ENCODE results near the gene GYS1.
A peak's percentile ranks its signal among the peaks of the same experiment; 100 is the strongest.

The GYS1 gene

DNA sequence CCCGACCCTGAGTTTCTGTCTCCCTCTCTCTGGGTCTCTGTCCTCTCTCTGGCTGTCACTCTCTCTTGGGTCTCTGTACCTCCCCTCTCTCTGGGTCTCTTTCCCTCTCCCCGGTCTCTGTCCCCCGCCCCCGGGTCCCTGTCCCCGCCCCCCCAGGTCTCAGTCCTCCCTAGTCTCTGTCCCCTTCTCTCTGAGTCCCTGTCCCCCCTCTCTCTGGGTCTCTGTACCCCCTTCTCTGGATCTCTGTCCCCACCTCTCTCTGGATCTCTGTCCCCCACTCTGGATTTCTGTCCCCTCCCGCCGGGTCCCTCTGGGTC is 30.3 kb downstream of the GYS1 start:
- DNase-seq = no peak

DNA sequence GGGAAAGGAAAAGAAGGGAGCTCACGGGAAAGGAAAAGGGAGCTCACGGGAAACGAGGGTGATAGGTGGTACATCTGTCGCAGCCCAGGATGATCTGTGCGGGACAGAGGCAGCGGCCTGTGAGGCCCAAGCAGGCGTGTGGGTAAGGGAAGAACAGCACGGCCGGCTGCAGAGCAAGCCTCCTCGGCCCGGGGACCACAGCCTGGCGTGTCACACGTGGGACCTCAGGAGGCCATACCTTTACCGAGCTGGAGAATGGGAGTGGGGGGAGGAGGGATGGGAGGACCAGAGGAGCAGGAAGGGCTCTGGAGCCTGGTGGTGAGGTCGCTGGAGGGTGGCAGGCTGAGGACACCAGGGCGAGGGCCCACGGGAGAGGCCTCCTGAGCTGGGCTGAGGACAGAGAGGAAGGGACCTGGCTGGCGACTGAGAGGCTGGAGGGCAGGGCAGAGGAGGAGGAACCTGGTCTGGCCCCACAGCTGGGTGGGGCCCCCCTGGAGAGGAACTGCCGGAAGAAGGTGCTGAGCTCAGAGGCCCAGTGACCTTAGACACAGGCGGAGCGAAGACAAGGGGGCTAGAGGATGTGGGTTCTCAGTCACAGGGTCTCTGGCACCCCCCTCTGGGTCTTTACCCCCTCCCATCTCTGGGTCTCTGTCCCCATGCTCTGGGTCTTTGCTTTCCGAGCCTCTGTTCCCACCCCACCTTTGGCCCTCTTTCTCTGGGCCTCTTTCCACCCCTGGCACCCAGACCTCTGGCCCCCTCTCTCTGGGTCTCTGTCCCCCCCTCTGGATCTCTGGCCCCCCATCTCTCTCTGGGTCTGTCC is 30.9 kb downstream of the GYS1 start:
- DNase-seq = no peak

DNA sequence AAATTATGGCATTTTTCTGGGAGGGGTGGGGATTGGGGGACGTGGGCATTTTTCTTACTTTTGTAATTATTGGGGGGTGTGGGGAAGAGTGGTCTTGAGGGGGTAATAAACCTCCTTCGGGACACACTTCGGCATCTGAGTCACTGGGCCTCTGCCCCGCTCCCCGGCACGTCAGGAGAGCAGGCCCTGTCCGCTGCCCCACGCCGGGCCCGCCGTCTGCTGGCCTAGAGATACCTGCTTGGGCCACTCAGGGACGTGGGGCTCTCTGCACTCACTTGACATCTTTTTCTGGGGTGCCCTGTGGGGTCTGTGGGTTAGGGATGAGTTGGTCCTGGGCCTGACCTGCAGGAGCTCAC is 31.5 kb downstream of the GYS1 start:
- no peak for DNase-seq

DNA sequence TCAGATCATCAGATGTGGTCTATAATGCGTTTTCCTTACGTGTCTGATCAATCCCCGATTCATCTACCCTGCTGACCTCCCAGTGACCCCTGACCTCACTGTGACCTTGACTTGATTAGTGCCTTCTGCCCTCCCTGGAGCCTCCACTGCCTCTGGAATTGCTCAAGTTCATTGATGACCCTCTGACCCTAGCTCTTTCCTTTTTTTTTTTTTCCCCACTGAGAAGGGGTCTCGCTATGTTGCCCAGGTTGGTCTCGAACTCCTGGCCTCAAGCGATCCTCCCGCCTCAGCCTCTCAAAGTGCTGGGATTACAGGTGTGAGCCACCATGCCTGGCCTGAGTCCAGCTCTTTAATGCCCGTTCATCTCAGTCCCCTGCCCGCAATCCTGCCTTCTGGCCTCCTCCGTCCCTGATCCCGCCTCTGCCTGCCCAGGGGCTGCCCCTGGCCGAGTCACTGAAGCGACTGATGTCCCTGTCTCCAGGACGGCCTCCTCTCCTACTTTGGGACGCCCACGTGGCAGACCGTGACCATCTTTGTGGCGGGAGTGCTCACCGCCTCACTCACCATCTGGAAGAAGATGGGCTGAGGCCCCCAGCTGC is 32.0 kb downstream of the GYS1 start:
- DNase-seq = no peak

DNA sequence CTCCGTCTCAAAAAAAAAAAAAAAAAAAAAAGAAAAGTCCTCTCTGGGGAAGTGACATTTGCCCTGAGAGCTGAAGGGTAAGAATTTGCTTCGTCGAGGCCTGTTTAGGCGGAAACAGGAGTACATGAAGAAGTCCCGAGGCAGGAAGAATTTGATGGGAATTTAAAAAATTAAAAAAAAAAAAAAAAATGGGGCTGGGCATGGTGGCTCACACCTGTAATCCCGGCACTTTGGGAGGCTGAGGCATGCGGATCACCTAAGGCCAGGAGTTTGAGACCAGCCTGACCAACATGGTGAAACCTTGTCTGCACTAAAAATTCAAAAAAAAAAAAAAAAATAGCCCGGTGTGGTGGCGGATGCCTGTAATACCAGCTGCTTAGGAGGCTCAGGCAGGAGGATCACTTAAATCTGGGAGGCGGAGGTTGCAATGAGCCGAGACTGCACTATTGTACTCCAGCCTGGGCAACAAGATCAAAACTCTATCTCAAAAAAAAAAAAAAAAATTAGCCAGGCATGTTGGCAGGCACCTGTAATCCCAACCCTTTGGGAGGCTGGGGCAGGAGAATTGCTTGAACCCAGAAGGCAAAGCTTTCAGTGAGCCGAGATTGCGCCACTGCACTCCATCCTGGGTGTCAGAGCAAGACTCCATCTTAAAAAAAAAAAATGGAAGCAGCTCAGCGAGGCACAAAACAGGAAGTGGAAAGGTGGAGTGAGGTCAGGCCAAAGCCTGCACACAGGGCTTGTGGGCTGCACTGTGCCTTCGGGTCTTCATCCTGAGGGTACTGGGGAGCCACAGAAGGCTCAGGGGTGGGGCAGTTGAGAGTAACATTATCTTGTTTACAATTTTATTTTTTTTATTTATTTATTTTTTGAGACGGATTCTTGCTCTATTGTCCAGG is 33.5 kb downstream of the GYS1 start:
- DNase-seq = no peak

DNA sequence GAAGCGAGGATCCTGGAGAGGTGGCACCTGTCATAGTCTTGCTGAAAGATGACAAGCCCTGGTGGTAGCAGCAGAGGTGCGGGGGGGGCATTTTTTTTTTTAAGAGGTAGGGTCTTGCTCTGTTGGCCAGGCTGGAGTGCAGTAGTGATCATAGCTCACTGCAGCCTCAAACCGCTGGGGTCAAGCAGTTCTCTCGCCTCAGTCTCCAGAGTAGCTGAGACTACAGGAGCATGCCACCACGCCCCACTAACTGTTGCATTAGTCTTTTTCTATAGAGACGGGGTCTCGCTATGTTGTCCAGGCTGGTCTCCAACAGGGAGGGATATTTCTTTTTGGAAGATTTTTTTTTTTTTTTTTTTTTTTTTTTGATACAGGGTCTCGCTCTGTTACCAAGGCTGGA is 35.1 kb downstream of the GYS1 start:
- DNase-seq = no peak

DNA sequence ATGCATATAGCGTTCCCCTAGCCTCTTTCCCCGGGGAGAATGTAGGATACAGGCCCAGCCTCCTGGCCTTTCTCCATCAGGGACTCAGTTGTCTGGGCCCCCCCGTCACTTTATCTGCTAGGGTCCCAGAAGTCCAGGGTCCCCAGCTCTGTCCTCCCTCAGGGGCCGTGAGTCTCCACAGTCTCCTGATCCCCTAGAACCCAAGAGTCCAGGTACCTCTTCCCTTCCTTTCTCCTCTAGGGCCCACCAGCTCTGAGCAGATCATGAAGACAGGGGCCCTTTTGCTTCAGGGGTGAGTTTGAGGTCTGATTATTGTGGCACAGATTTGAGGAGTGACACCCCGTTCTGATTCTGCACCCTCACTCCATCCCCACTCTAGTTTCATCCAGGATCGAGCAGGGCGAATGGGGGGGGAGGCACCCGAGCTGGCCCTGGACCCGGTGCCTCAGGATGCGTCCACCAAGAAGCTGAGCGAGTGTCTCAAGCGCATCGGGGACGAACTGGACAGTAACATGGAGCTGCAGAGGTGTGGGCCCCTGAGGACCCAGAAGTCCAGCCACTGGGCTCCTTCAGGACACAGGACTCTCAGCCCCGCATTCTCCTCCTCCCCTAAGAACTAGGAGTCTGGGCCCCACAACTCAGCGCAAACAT is 37.7 kb downstream of the GYS1 start:
- DNase-seq = no peak

DNA sequence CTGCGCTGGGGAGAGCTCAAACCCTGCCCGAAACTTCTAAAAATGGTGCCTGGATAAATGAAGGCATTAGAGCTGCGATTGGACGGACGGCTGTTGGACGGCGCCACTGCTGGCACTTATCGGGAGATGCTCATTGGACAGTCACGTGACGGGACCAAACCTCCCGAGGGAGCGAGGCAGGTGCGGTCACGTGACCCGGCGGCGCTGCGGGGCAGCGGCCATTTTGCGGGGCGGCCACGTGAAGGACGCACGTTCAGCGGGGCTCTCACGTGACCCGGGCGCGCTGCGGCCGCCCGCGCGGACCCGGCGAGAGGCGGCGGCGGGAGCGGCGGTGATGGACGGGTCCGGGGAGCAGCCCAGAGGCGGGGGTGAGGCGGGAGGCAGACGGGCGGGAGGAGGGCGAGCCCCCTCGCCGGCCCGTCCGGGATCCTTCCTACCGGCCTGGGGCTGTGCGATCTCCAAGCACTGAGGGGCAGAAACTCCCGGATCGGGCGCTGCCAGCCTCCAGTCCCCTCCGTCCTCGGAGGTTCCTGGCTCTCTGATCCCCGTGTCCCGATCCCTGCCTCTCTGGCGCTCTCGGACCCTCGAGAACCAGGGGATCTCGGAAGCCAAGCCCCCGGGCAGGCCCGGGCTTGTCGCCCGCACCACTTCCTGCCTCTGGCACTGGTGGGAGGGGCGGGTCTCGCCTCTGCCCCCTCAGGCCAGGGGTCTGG is 38.4 kb downstream of the GYS1 start, which contains the start of gene BAX:
BAX (plus strand) TSS at position 281 of the 713 bp plus-strand sequence; CDS start at position 335, 54 bp downstream.
- DNase-seq = peak; percentile 98

DNA sequence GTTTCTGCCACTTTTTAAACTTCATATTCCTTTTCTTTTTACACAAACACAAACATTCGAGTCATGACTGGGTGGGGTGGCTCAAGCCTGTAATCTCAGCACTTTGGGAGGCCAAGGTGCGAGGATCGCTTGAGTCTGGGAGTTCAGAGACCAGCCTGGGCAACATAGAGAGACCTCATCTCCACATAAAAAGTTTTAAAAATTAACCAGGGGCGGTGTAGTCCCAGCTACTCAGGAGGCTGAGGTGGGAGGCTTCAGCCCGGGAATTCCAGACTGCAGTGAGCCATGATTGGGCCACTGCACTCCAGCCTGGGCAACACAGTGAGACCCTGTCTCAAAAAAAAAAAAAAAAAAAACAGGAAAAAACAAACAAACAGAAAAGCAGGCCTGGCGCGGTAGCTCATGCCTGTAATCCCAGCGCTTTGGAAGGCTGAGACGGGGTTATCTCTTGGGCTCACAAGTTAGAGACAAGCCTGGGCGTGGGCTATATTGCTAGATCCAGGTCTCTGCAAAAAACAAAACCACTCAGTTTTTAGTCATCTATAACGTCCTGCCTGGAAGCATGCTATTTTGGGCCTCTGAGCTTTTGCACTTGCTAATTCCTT is 39.0 kb downstream of the GYS1 start:
- no peak for DNase-seq

DNA sequence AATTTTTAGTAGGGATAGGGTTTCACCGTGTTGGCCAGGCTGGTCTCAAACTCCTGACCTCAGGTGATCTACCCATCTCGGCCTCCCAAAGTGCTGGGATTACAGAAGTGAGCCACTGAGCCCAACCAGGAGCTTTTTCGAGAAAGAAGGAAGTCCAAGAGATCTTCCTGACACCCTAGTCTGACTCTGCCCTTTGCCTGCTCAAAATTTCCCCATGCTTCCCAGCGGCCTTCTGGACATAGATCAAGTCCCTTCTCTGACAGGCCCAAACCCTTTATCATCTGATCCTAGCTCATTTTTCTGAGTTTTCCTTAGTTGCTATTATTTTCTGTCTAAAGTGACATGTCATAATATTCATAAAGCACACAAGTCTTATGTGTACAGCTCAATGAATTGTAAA is 40.0 kb downstream of the GYS1 start:
- DNase-seq = no peak

DNA sequence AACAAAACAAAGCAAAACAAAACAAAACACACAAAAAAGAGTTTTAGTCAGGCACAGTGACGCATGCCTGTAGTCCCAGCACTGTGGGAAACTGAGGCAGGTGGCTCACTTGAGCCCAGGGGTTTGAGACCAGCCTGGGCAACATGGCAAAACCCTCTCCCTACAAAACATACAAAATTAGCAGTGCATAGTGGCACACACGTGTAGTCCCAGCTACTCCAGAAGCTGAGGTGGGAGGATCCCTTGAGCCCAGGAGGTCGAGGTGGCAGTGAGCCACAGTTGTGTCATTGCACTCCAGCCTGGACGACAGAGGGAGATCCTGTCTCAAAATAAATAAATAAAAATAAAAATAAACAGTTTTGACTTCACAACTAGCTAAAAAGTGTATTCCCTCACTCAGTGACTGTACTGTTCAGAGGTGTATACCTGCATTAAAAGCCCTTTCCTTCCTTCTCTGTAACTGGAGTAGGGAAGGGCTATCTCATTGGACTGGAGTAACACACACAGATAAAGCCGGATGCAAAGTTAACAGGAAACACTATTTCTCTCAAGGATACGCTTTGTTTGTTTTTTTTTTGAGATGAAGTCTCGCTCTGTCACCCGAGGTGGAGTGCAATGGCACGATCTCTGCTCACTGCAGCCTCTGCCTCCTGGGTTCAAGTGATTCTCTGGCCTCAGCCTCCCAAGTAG is 42.1 kb downstream of the GYS1 start:
- DNase-seq = no peak

DNA sequence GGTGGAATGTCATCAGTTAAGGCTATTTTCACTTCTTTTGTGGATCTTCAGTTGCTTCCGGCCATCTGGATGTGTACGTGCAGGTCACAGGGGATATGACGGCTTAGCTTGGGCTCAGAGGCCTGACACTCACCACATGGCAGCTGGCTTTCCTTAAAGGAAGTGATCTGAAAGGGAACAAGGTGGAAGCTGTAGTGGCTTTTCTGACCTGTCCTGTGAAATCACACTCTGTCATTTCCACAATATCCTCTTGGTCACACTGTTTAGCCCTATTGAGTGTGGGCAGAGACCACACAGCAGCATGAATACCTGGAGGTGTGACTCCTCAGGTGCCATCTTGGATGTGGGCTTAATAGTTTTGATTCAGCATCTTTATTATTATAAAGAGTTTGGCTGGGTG is 43.0 kb downstream of the GYS1 start:
- DNase-seq = no peak

DNA sequence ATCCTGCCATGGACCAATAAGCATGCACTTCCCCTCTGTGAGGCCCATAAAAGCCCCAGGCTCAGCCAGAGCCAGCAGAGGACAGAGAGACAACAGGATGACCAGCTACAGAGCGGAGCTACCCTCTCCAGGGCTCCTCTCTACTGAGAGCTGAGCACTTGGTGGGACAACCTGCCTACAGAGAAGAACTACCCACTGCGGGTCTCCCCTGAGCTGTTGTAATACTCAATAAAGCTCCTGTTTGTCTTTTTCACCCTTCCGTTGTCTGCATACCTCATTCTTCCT is 45.9 kb downstream of the GYS1 start:
- no peak for DNase-seq

DNA sequence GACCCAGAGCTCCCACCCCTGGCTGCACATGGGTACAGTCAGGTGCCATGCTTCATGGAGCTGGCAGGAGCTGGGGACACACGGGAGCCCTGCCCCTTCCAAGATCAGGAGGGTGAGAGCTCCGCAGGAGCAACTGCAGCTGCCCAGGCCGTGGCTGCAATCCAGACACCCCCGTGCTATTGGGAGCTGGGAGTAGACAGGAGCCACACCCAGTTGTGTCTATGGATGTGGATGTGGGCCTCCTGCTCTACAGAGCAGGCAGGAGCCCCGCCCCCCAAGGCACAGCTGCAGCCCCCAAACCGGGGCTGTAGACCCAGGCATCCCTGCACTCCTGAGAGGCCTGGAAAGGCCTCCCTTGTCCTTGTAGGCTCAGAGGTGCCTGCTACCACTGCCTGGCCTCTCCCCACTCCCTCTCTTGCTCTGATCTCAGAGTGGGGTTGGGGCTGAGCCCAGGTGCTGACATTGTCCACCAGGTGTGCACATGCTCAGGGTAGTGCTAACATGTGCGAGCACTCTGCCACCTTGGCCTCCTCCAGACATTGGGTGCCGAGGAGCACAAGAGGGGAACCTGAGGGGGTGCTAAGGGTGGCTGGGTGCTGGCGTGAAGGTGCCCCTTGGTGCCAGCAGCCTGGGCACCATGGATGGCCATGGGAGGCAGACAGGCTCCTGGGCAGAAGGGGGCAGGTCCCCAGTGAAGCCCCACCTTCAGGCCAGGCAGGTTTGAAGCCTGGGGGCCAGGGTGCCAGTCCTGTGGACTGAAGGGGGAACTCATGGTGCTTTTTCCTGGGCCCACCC is 46.4 kb downstream of the GYS1 start:
- no peak for DNase-seq

DNA sequence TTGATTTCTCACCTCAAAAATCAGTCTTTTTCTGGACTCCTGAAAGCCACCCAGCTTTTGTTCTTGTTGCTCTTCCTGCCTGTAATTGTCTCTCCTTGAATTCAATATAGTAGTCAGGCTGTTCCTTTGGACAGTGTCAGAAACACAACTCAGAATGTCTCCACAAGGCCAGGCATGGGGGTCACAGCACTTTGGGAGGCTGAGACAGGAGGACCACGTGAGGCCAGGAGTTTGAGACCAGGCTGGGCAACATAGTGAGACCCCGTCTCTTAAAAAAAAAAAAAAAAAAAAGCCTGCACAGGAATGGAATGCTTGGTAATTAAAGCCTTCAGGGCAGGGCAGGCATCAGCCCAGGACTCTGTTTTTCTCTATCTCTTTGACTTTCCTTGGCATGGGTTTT is 47.3 kb downstream of the GYS1 start:
- DNase-seq = no peak

DNA sequence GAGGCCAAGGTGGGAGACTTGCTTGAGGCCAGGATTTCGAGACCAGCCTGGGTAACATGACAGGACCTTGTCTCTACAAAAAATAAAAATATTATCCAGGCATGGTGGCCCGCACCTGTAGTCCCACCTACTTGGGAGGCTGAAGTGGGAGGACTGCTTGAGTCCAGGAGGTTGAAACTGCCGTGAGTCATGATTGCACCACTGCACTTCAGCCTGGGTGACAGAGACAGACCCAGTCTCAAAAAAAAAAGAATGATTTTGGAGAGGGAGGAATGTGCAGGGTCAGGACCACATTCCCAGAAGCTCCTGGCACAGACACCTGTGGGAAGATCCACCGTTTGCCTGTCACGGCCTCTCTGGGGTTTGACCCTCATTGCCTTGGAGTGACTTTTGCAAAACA is 47.7 kb downstream of the GYS1 start:
- no peak for DNase-seq

DNA sequence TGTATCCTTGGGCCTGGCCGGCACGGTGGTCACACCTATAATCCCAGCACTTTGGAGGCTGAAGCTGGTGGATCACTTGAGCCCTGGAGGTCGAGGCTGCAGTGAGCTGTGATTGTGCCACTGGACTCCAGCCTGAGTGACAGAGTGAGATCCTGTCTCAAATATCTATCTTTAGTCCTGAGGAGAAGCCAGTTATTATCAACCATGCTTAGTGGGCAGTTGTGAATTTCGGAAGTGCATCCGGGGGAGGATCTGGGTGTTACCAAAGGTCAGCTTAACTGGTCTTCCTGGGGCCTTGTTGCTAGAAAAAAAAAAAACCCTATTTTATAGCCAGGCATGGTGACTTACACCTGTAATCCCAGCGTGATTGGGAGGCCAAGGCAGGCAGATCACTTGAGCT is 50.0 kb downstream of the GYS1 start:
- DNase-seq = no peak

DNA sequence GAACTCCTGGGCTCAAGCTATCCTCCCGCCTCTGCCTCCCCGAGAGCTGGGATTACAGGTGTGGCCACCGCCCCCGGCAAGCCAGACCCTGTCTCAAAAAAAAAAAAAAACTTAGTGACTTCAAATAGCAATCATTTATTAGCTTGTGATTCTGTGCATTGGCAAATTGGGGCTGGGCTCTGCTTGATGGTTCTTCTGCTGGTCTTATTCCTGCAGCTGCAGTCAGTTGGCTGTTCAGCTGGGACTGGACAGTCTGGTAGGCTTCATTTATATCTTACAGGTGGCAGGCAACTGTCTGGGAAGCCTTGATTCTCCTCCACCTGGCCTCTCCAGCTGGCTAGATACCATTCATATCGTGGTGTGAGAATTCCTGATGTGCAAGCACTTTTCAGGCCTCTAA is 52.2 kb downstream of the GYS1 start:
- no peak for DNase-seq

DNA sequence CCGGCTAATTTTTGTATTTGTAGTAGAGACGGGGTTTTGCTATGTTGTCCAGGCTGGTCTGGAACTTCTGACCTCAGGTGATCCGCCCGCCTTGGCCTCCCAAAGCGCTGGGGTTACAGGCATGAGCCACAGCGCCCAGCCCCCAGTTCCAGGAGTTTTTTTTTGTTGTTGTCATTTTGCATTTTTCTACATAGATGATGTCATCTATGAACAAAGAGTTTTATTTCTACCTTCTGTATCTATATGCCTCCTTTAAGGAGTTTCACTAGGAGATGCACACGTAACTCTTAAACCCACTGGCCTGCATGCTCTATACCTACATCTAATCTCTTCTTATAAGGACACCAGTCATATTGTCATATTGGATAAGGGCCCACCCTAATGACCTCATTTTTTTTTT is 54.9 kb downstream of the GYS1 start:
- DNase-seq = no peak

DNA sequence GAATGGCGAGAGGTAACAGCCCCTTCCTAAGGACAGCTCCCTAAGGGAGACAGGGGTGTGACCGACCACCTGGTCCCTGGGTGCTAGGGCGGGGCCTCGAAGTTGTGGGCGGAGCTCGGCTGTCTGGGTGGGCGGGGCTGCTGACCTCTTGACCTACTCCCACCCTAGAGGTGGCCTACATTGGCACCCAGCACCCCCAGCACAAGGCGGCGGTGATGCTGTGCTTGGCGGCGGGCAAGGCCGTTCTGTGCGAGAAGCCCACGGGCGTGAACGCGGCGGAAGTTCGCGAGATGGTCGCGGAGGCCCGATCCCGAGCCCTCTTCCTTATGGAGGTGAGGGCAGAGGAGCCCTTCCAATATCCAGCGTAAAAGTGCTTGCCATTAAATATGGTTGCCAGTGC is 57.2 kb downstream of the GYS1 start:
- DNase-seq = no peak

DNA sequence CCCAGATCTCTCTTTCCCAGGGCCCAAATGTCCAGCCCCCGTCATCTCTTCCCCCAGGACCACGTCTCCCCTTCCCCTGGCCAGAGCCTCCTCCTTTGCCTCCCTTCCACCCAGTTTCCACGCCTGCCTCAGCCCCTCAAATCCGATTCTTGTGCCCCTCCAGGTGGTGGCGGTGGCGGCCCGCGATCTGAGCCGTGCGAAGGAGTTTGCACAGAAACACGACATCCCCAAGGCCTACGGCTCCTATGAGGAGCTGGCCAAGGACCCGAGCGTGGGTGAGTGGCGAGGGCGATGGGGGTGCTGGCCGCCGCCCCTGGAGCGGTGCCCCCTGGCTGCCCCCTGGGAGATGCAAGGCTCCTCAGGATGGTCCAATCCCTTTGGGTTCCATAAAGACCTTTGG is 58.3 kb downstream of the GYS1 start:
- no peak for DNase-seq
